Stomach (tissue), 9 donors: Measurements from ENCODE around the gene ALG9. TPM values are rescaled to one million over a fixed set of nuclear protein-coding genes. Genes with fewer than 3 reads are reported as not detected.

Experiments used
- DNase-seq, 2 donors: peaks; one replicate each; pipeline versions ENCODE4 v3.0.0 to v3.0.0-alpha.2; 2013 to 2019
- H3K27ac ChIP-seq, 5 donors: fragments of 200-600 bp in 4 of 5; sonication (generic) in 4 of 5; one replicate each; pipeline ENCODE4 v1.5.1; 2013 to 2019; ENCODE audit warnings: mild to moderate bottlenecking in 1 of 5, moderate library complexity in 1 of 5
- H3K27me3 ChIP-seq, 3 donors: fragments of 200-600 bp; sonication (generic); one replicate each; pipeline ENCODE4 v1.5.1; 2017 to 2019; ENCODE audit warnings: mixed run types in 1 of 3
- H3K36me3 ChIP-seq, 4 donors: fragments of 200-600 bp; sonication (generic); 1 replicate in 3 of 4; 2 replicates in 1 of 4; pipeline ENCODE4 v1.5.1; 2016 to 2019
- H3K4me1 ChIP-seq, 4 donors: fragments of 200-600 bp; sonication (generic); one replicate each; pipeline ENCODE4 v1.5.1; 2016 to 2019
- H3K4me3 ChIP-seq, 4 donors: fragments of 200-600 bp; sonication (generic) in 3 of 4; one replicate each; pipeline ENCODE4 v1.5.1; 2016 to 2019; ENCODE audit warnings: mild to moderate bottlenecking in 1 of 4
- H3K9me3 ChIP-seq, 4 donors: fragments of 200-600 bp; sonication (generic); one replicate each; pipeline ENCODE4 v1.5.1; 2016 to 2019
- EP300 ChIP-seq: sonication (generic); formaldehyde crosslinking; IDR thresholded peaks from one replicate; pipeline ENCODE4 v1.6.1; 2017; ENCODE audit warnings: antibody characterized with exemption
- POLR2A ChIP-seq, 4 donors: fragments of 450-650 bp; IDR thresholded peaks; one replicate each; pipeline ENCODE4 v1.6.1; 2016; ENCODE audit warnings: antibody characterized with exemption in 4 of 4, control low read depth in 2 of 4, mild to moderate bottlenecking in 1 of 4, moderate library complexity in 1 of 4
- POLR2AphosphoS5 ChIP-seq, 3 donors: sonication (generic); formaldehyde crosslinking; IDR thresholded peaks; one replicate each; pipeline ENCODE4 v1.6.1; 2016; ENCODE audit warnings: antibody characterized with exemption in 3 of 3
- WGBS, 5 donors: extraction: QIAGEN DNeasy Blood & Tissue Kit in 3 of 5; methylation state at CpG; one replicate each; pipeline versions ENCODE4 v1.1.5 to v1.1.7; 2013 to 2018; 5-methylcytosine and 5-hydroxymethylcytosine counted together
- intact Hi-C: fragments of 100-400 bp; cut with DNase I; formaldehyde crosslinking; loops from one replicate; pipeline ENCODE4 v1.15.1; 2023; ENCODE audit warnings: low total_unique reads
- polyA plus RNA-seq, 3 donors: library from polyadenylated mRNA; stranded (reverse); fragments of 200-250 nt; gene quantifications; one replicate each; pipeline ENCODE4 v1.2.3, GENCODE V29; 2013
- total RNA-seq, 5 donors: library from RNA; depleted of rRNA; stranded (reverse); fragments of >200 nt; gene quantifications; one replicate each; pipeline versions ENCODE4 v1.1.0 to v1.2.3, GENCODE V29; 2014 to 2016
- TF ChIP-seq, protein P1 (sequence below), 7 experiments: fragments of 450-650 bp in 4 of 7; fragments of 200-600 bp in 3 of 7; sonication (generic) in 3 of 7; IDR thresholded peaks; one replicate each; pipeline ENCODE4 v1.5.1; 2016 to 2019; ENCODE audit warnings: antibody characterized with exemption in 7 of 7, control low read depth in 2 of 7, mild to moderate bottlenecking in 1 of 7
- donor health status: healthy with polysubstance abuse.
- donor health status: Bipolar disorder and iron deficiency.
- donor health status: healthy.

ALG9 gene
- total and polyA plus RNA-seq, 8 donors: 11.9 to 53.7 (median 25.5) TPM

DNA sequence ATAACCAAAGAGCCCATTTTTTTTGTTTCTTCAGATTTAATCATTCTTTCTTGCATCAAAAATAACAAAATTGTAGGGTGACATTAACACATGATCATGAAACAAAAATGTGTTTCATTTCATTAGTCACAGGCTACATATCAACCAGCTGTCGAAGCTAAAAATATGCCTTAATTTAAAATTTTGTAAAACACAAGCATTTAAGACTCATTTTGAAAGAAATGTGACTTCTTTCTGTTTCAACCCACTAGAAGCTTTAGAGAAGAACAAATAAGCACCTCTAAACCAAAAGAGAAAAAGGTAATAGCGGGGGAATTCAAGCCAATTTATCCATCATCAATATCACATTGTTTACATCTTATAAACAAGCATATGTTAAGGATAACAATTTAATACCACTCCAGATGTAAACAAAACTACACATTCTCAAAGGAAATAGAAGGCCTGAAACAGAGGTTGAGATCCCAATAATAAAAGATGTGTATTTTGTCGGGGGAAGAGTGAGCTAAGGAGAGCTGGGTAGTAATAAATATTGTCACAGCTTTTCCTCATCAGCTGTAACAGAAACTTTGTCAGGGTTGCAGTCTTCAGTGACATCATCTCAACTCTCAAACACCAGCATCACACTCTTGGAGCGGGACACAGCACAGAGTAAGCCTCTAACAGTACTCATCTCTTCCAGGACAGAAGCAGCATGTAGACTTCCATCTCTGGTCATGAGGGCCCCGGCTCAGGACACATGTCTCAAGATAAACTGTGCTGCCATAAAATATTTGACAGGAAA, 42.0 kb downstream of the ALG9 start:
- Histone ChIP-seq H3K27me3 (no peaks in the 10 kb centered on the region), H3K27ac (no peak overlapping the region), H3K4me1 (peaks cover 0 to under 1% (median 0%) of the 10 kb centered on the region in 4 donors), H3K36me3 (peaks cover 0 to 45% (median 33%) of the 10 kb centered on the region in 4 donors), H3K9me3 (no peaks in the 10 kb centered on the region), H3K4me3 (no peak overlapping the region)
- intact Hi-C loops: no loop called here
- TF ChIP-seq, protein P1, sequence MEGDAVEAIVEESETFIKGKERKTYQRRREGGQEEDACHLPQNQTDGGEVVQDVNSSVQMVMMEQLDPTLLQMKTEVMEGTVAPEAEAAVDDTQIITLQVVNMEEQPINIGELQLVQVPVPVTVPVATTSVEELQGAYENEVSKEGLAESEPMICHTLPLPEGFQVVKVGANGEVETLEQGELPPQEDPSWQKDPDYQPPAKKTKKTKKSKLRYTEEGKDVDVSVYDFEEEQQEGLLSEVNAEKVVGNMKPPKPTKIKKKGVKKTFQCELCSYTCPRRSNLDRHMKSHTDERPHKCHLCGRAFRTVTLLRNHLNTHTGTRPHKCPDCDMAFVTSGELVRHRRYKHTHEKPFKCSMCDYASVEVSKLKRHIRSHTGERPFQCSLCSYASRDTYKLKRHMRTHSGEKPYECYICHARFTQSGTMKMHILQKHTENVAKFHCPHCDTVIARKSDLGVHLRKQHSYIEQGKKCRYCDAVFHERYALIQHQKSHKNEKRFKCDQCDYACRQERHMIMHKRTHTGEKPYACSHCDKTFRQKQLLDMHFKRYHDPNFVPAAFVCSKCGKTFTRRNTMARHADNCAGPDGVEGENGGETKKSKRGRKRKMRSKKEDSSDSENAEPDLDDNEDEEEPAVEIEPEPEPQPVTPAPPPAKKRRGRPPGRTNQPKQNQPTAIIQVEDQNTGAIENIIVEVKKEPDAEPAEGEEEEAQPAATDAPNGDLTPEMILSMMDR (IDR thresholded peaks at IDR 0.05): no peak
- TF ChIP-seq POLR2AphosphoS5 (IDR thresholded peaks at IDR 0.05) (no peak), POLR2A (IDR thresholded peaks at IDR 0.05) (no peak), EP300 (no peak)
- DNase-seq: no peak
- WGBS, 5 donors: 84 to 91% (median 86%) methylated on average over 5 of the region's 5 CpGs

DNA sequence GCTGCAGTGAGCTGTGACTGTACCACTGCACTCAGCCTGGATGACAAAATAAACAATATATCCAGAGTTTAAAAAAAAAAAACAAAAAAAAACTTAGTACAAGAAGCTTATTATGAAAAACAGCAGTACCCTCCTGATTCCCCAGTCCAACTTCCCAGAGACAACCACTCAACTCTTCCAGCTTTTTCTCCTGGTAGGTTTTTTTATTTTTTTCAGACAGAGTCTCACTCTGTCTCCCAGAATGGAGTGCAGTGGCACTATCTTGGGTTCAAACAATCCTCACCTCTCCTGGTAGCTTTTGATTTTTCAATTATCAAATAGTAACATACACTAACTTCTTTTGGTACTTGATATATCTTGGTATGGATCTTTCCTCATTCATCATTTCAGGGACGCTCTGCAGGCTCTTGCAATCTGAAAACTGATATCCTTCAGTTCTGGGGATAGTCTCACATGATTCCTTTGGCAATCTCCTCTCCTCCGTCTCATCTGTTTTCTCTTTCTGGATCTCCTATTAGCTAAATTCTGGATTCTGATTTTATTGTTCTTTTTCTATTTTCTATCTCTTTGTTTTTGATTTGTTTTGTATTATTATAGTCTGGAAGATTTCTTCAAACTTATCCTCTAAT, 44.9 kb downstream of the ALG9 start:
- WGBS, 5 donors: 93 to 99% (median 96%) methylated on average over 2 of the region's 2 CpGs
- Histone ChIP-seq H3K27me3 (no peaks in the 10 kb centered on the region), H3K27ac (no peak overlapping the region), H3K4me3 (no peak overlapping the region), H3K36me3 (peaks cover 0 to 36% (median 27%) of the 10 kb centered on the region in 4 donors), H3K9me3 (no peaks in the 10 kb centered on the region), H3K4me1 (peaks cover 0 to 6% (median 5%) of the 10 kb centered on the region in 4 donors)
- no peak for TF ChIP-seq POLR2AphosphoS5 (IDR thresholded peaks at IDR 0.05)
- no peak for TF ChIP-seq POLR2A (IDR thresholded peaks at IDR 0.05)
- TF ChIP-seq, protein P1 (IDR thresholded peaks at IDR 0.05): no peak
- no peak for TF ChIP-seq EP300
- intact Hi-C loops: no loop called here
- DNase-seq: no peak

DNA sequence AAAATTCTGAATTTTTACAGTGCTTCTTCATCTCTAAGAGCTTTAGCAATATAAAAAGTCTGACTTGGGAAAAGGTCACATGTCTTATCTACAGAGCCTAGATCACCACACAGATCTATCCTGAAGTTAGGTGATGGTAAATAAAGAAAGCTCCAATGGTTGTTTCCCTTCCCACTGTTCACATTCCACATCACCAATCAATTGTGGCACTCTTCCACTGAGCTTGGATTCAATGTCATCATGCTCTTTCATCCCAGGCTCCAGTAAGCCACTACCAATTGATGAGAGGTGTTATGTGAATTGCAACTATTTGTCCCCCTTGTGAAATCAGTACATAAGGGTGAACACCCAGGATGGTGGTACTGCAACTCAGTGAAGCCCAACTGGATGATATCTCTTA, 47.8 kb downstream of the ALG9 start:
- Histone ChIP-seq H3K36me3 (peaks cover 0 to 15% (median 12%) of the 10 kb centered on the region in 4 donors), H3K27ac (no peak overlapping the region), H3K4me3 (no peak overlapping the region), H3K27me3 (no peaks in the 10 kb centered on the region), H3K9me3 (no peaks in the 10 kb centered on the region), H3K4me1 (peaks cover 5 to 34% (median 24%) of the 10 kb centered on the region in 4 donors)
- DNase-seq: no peak
- intact Hi-C loops: no loop called here
- TF ChIP-seq, protein P1 (IDR thresholded peaks at IDR 0.05): no peak
- TF ChIP-seq POLR2AphosphoS5 (IDR thresholded peaks at IDR 0.05) (no peak), POLR2A (IDR thresholded peaks at IDR 0.05) (no peak), EP300 (no peak)

DNA sequence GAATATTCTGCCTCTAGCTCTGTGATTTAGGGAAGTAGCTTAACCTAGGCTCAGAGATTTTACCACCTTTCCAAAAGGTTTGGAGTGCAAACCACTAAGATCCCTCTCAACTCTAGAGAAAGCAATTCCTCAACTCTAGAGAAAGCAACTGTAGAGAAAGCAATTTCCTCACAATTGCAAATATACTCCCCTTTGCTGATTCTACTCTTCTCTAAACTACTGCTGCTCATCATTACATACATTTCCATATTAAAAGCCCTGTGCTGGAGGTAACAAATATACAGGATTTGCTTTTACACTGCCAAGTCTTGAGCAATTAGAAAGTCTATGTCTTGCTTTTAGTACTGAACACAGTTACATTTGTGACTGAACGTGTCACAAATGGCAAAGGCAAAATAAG, 48.2 kb downstream of the ALG9 start:
- H3K4me3 ChIP-seq: no peak overlapping the region
- intact Hi-C loops: no loop called here
- peaks cover 5 to 38% (median 25%) of the 10 kb centered on the region in 4 donors for H3K4me1 ChIP-seq
- no peaks in the 10 kb centered on the region for H3K9me3 ChIP-seq
- 80 to 90% (median 83%) methylated on average over 1 of the region's 1 CpG for WGBS, 5 donors
- H3K27ac ChIP-seq: no peak overlapping the region
- peaks cover 0 to 11% (median 8%) of the 10 kb centered on the region in 4 donors for H3K36me3 ChIP-seq
- no peaks in the 10 kb centered on the region for H3K27me3 ChIP-seq
- TF ChIP-seq EP300 (no peak), POLR2A (IDR thresholded peaks at IDR 0.05) (no peak), POLR2AphosphoS5 (IDR thresholded peaks at IDR 0.05) (no peak)
- TF ChIP-seq, protein P1 (IDR thresholded peaks at IDR 0.05): no peak
- no peak for DNase-seq
